GM15510 (cell line): ENCODE results near the gene EPX.

ENCODE experiments used
- POLR2A ChIP-seq: IDR thresholded peaks from 3 replicates; pipeline ENCODE4 v1.6.1; 2011; ENCODE audit warnings: borderline replicate concordance; ENCODE audit not compliant: insufficient read length; ENCODE audit errors: extremely low read depth

EPX gene

GRCh38 chr17:58234512-58234911 is 42.0 kb downstream of the EPX start:
- no peak for TF ChIP-seq POLR2A

- no peak for TF ChIP-seq POLR2A
Measured at GRCh38 chr17:58235821-58236220, 43.3 kb downstream of the EPX start.

- TF ChIP-seq POLR2A, result no peak
Measured at GRCh38 chr17:58236394-58236793, 43.9 kb downstream of the EPX start.

- no peak for TF ChIP-seq POLR2A
Measured at GRCh38 chr17:58238147-58238634, 45.7 kb downstream of the EPX start, which contains the start of gene LPO. TSS of gene LPO (plus strand) at chr17:58238584. CDS start at chr17:58242980, 4,396 bp downstream.

- no peak for TF ChIP-seq POLR2A
Measured at GRCh38 chr17:58239987-58240386, 47.5 kb downstream of the EPX start.

- TF ChIP-seq POLR2A, result no peak
Measured at GRCh38 chr17:58242171-58242784, 49.8 kb downstream of the EPX start.

GRCh38 chr17:58244963-58245362 is 52.4 kb downstream of the EPX start:
- TF ChIP-seq POLR2A, result no peak

GRCh38 chr17:58245428-58246103 is 53.0 kb downstream of the EPX start:
- TF ChIP-seq POLR2A, result no peak

- TF ChIP-seq POLR2A, result no peak
Measured at GRCh38 chr17:58246104-58246740, 53.7 kb downstream of the EPX start.

- no peak for TF ChIP-seq POLR2A
Measured at GRCh38 chr17:58246781-58247180, 54.3 kb downstream of the EPX start.

GRCh38 chr17:58247511-58248363 is 55.2 kb downstream of the EPX start:
- TF ChIP-seq POLR2A, result no peak

GRCh38 chr17:58248955-58249269 is 56.4 kb downstream of the EPX start:
- no peak for TF ChIP-seq POLR2A

- TF ChIP-seq POLR2A, result no peak
Measured at GRCh38 chr17:58249270-58250133, 57.0 kb downstream of the EPX start.
